K562 (cell line): ENCODE results near the gene MYCBPAP. TPM values are rescaled to one million over a fixed set of nuclear protein-coding genes. Genes with fewer than 3 reads are reported as not detected.

Source experiments
- ATAC-seq: fragments of 200-7000 bp; cut with Tn5 transposase; 3 replicates; pipeline ENCODE4 v1.9.1; 2020; ENCODE audit warnings: moderate library complexity
- BruUV-seq: library from RNA; stranded (reverse); fragments of 400-500 nt; replicated peaks from 2 replicates; lab custom pipeline; 2021; lab: Mats Ljungman, UMichigan
- CTCF ChIA-PET: fragments of 300-600 bp; formaldehyde crosslinking; extraction: SDS; loops from one replicate; lab custom pipeline; 2021; ENCODE audit warnings: low intra/inter-chr PET ratio; lab: Yijun Ruan, JAX
- POLR2A ChIA-PET: fragments of 300-600, 350-650 bp; sonication (Branson Sonifier 250); formaldehyde crosslinking; extraction: SDS; loops from one replicate; lab custom pipeline; 2021; ENCODE audit warnings: antibody characterized with exemption, inconsistent platforms; lab: Yijun Ruan, JAX
- DNase-seq, 4 experiments: peaks; one replicate each; pipeline versions ENCODE4 v3.0.0 to v3.0.0-alpha.2; 2011 to 2018; ENCODE audit warnings: low spot score in 3 of 4, mixed read lengths in 3 of 4; ENCODE audit errors: extremely low read depth in 1 of 4
- FAIRE-seq: peaks from 2 replicates; lab custom pipeline; 2011; peaks lifted over from hg19 to GRCh38; lab: Jason Lieb, UNC
- H2AFZ ChIP-seq: 2 replicates; pipeline ENCODE4 v1.6.0; 2011; ENCODE audit warnings: low read depth, low read length, control low read depth, inconsistent platforms
- H3K27ac ChIP-seq: fragments of 200-600 bp; 3 replicates; pipeline ENCODE4 v1.8.0; 2011; ENCODE audit warnings: low read depth, mild to moderate bottlenecking, control low read depth, inconsistent platforms, low read length, moderate library complexity, mixed read lengths; ENCODE audit errors: extremely low read depth
- H3K27me3 ChIP-seq, 2 experiments: fragments of 300-600 bp in 1 of 2; 2 replicates in 1 of 2; 3 replicates in 1 of 2; pipeline versions ENCODE4 v1.6.0 to v1.8.0; 2011; ENCODE audit warnings: inconsistent platforms in 2 of 2, low read length in 2 of 2, mild to moderate bottlenecking in 1 of 2, mixed read lengths in 1 of 2, moderate library complexity in 1 of 2; ENCODE audit not compliant: control insufficient read depth in 2 of 2, insufficient read depth in 2 of 2
- H3K36me3 ChIP-seq: fragments of 300-600 bp; 3 replicates; pipeline ENCODE4 v1.8.0; 2011; ENCODE audit warnings: mild to moderate bottlenecking, low read length, inconsistent platforms; ENCODE audit not compliant: control insufficient read depth, insufficient read depth
- H3K4me1 ChIP-seq, 2 experiments: fragments of 200-600 bp in 1 of 2; replicated peaks in 1 of 2; 2 replicates in 1 of 2; 3 replicates in 1 of 2; pipeline versions ENCODE4 v1.5.1 to v1.8.0; 2011; ENCODE audit warnings: inconsistent platforms in 2 of 2, low read length in 2 of 2, mild to moderate bottlenecking in 1 of 2, mixed read lengths in 1 of 2, moderate library complexity in 1 of 2; ENCODE audit not compliant: control insufficient read depth in 2 of 2, insufficient read depth in 2 of 2
- H3K4me2 ChIP-seq: 2 replicates; pipeline ENCODE4 v1.6.1; 2011; ENCODE audit warnings: low read length, control low read depth, inconsistent platforms, mixed read lengths; ENCODE audit not compliant: insufficient read depth
- H3K4me3 ChIP-seq: fragments of 200-600 bp; sonication (generic), shearing (Covaris generic); 2 replicates; pipeline ENCODE4 v1.5.1; 2016; ENCODE audit warnings: control low read depth, inconsistent platforms
- H3K79me2 ChIP-seq: fragments of 200-600 bp; 3 replicates; pipeline ENCODE4 v1.8.0; 2011; ENCODE audit warnings: low read length, inconsistent platforms; ENCODE audit not compliant: control insufficient read depth, insufficient read depth
- H3K9ac ChIP-seq, 2 experiments: 2 replicates each; pipeline versions ENCODE4 v1.6.0 to v1.6.1; 2011; ENCODE audit warnings: low read depth in 2 of 2, low read length in 2 of 2, control low read depth in 1 of 2, inconsistent platforms in 1 of 2, mild to moderate bottlenecking in 1 of 2, mixed read lengths in 1 of 2; ENCODE audit not compliant: insufficient read depth in 1 of 2
- H3K9me1 ChIP-seq: one replicate; pipeline ENCODE4 v1.6.0; 2011; ENCODE audit warnings: inconsistent platforms, mild to moderate bottlenecking, low read length, moderate library complexity; ENCODE audit not compliant: control insufficient read depth, insufficient read depth
- H3K9me3 ChIP-seq: replicated peaks from 2 replicates; pipeline ENCODE4 v1.5.1; 2011; ENCODE audit warnings: low read depth, low read length, inconsistent platforms; ENCODE audit not compliant: control insufficient read depth, insufficient read depth
- H4K20me1 ChIP-seq: replicated peaks from 2 replicates; pipeline ENCODE4 v1.6.1; 2011; ENCODE audit warnings: low read length, inconsistent platforms, mixed read lengths; ENCODE audit not compliant: control insufficient read depth, insufficient read depth
- FOXJ3 ChIP-seq: sonication (generic); formaldehyde crosslinking; IDR thresholded peaks from 2 replicates; pipeline ENCODE4 v1.4.0; 2020; ENCODE audit warnings: mild to moderate bottlenecking, missing genetic modification reagents
- IRF2 ChIP-seq: sonication (generic); formaldehyde crosslinking; IDR thresholded peaks from 2 replicates; pipeline ENCODE4 v1.8.1; 2022; ENCODE audit warnings: mild to moderate bottlenecking, missing genetic modification reagents
- JUNB ChIP-seq: fragments of 450-650 bp; formaldehyde crosslinking; conservative IDR thresholded peaks from 2 replicates; pipeline ENCODE4 v1.4.0; 2020; ENCODE audit warnings: mild to moderate bottlenecking
- PHF8 ChIP-seq: fragments of 200-600 bp; sonication (generic); IDR thresholded peaks from 2 replicates; pipeline ENCODE4 v1.6.1; 2012; ENCODE audit warnings: mixed run types, mild to moderate bottlenecking, inconsistent platforms, low read length, moderate library complexity, borderline replicate concordance
- POLR2B ChIP-seq: fragments of 450-650 bp; IDR thresholded peaks from 2 replicates; pipeline ENCODE4 v1.6.1; 2018; ENCODE audit warnings: low read depth; ENCODE audit not compliant: partially characterized antibody
- RBM22 ChIP-seq: fragments of 200-400 bp; formaldehyde crosslinking; IDR thresholded peaks from 2 replicates; pipeline ENCODE4 v1.6.1; 2018; ENCODE audit warnings: low read length, low read depth; ENCODE audit not compliant: poor library complexity, severe bottlenecking
- SMAD3 ChIP-seq: fragments of 450-650 bp; formaldehyde crosslinking; conservative IDR thresholded peaks from 2 replicates; pipeline ENCODE4 v1.4.0; 2020; ENCODE audit warnings: mild to moderate bottlenecking
- TCF3 ChIP-seq: sonication (generic); formaldehyde crosslinking; IDR thresholded peaks from 2 replicates; pipeline ENCODE4 v1.4.0; 2020; ENCODE audit warnings: mild to moderate bottlenecking, missing genetic modification reagents
- TFAP4 ChIP-seq: sonication (generic); formaldehyde crosslinking; IDR thresholded peaks from 2 replicates; pipeline ENCODE4 v1.8.0; 2022; ENCODE audit warnings: missing genetic modification reagents, mild to moderate bottlenecking, moderate library complexity, borderline replicate concordance
- WGBS: fragments of 100-300 bp; shearing (Covaris generic); methylation state at CpG from one replicate; pipeline ENCODE4 v1.1.6; 2016; ENCODE audit warnings: low coverage, mixed read lengths; ENCODE audit not compliant: insufficient coverage; ENCODE audit errors: missing lambda C conversion rate; 5-methylcytosine and 5-hydroxymethylcytosine counted together
- in situ Hi-C: fragments of 300-500 bp; cut with MboI; formaldehyde crosslinking; loops from 4 replicates; pipeline ENCODE4 v1.15.0; 2018; ENCODE audit warnings: inconsistent platforms, mixed read lengths
- intact Hi-C: fragments of 100-400 bp; cut with micrococcal nuclease; formaldehyde crosslinking; loops from 2 replicates; pipeline ENCODE4 v1.14.2; 2022
- polyA plus RNA-seq, 8 experiments: library from polyadenylated mRNA; depleted of rRNA in 4 of 8; stranded (reverse) in 5 of 8; unstranded in 3 of 8; fragments of >200 nt; fragmentation: Nextera tagmentation in 2 of 8; fragmentation: Illumina TruSeq in 1 of 8; extraction: Ambion mirVana in 2 of 8; extraction: Trizol in 1 of 8; gene quantifications; 2 replicates each; pipeline versions ENCODE4 v1.2.1 to v1.2.3, GENCODE V29; 2011 to 2014; ENCODE audit warnings: inconsistent platforms in 1 of 8, missing spikeins in 1 of 8
- total RNA-seq, 7 experiments: library from RNA; depleted of rRNA in 6 of 7; stranded (reverse); fragments of >200 nt in 6 of 7; fragmentation: Illumina TruSeq in 2 of 7; extraction: Trizol in 2 of 7; gene quantifications; 2 replicates each; pipeline versions ENCODE4 v1.2.1 to v1.2.3, GENCODE V29; 2011 to 2021; ENCODE audit warnings: low replicate concordance in 1 of 7
- TF ChIP-seq, protein P1 (sequence below): fragments of 450-650 bp; IDR thresholded peaks from 2 replicates; pipeline ENCODE4 v1.6.1; 2016; ENCODE audit warnings: mild to moderate bottlenecking

Gene MYCBPAP
- total and polyA plus RNA-seq, 9 of the 15 experiments (the other 6 are each of a cell fraction or from before 2014, with no cell fraction given) = not detected

GRCh38 chr17:50469208-50469605 is 39.0 kb upstream of the MYCBPAP start:
- CTCF ChIA-PET = no interaction called here
- Histone ChIP-seq H3K4me2 (no peak overlapping the region), H3K79me2 (no peaks in the 10 kb centered on the region), H3K9ac (peak overlapping the region in 1 of 2 experiments; percentile 13; a peak in 1 of 4 replicates), H3K4me3 (no peak overlapping the region), H3K36me3 (no peaks in the 10 kb centered on the region), H3K27me3 (peaks cover 27 to 80% of the 10 kb centered on the region in 2 experiments; a peak in 4 of 5 replicates), H3K9me3 (no peaks in the 10 kb centered on the region), H3K27ac (no peak overlapping the region), H3K4me1 (peaks cover 0 to 25% of the 10 kb centered on the region in 2 experiments; a peak in 2 of 5 replicates), H3K9me1 (no peaks in the 10 kb centered on the region), H4K20me1 (peaks cover 12% of the 10 kb centered on the region), H2AFZ (no peak overlapping the region)
- intact Hi-C loops (no loop called here), in situ Hi-C loops (no loop called here)
- FAIRE-seq (no peak), DNase-seq (no peak), ATAC-seq (no peak)
- TF ChIP-seq TFAP4 = 0 out of 2 replicates have a peak, but pooled peaks have one; percentile 14
- no peak for TF ChIP-seq JUNB (CRISPR knock-in tag)
- POLR2A ChIA-PET = no interaction called here
- 8% methylated on average over 12 of the region's 37 CpGs for WGBS
- BruUV-seq = no TSS peak

GRCh38 chr17:50469671-50470305 is 38.5 kb upstream of the MYCBPAP start:
- H3K4me3 ChIP-seq = no peak overlapping the region
- ATAC-seq = no peak
- no peak for FAIRE-seq
- H4K20me1 ChIP-seq = peaks cover 12% of the 10 kb centered on the region
- H3K4me2 ChIP-seq = no peak overlapping the region
- H3K4me1 ChIP-seq = peaks cover 0 to 25% of the 10 kb centered on the region in 2 experiments; a peak in 2 of 5 replicates
- DNase-seq = no peak
- no TSS peak for BruUV-seq
- no peak overlapping the region for H3K9ac ChIP-seq
- H3K27ac ChIP-seq = no peak overlapping the region
- no peak overlapping the region for H2AFZ ChIP-seq
- POLR2A ChIA-PET = interaction anchor here (0.6 kb wide), 1 partner anchor 19 kb away, joined by 3 read pairs; no protein-coding TSS in a partner anchor
- H3K79me2 ChIP-seq = no peaks in the 10 kb centered on the region
- H3K27me3 ChIP-seq = peaks cover 27 to 83% of the 10 kb centered on the region in 2 experiments; a peak in 4 of 5 replicates
- H3K9me3 ChIP-seq = no peaks in the 10 kb centered on the region
- intact Hi-C loops = loop anchor here (10.0 kb wide), 1 partner anchor 175 kb away; no protein-coding TSS in a partner anchor
- CTCF ChIA-PET = no interaction called here
- in situ Hi-C loops = no loop called here
- 14% methylated on average over 12 of the region's 19 CpGs for WGBS
- no peaks in the 10 kb centered on the region for H3K9me1 ChIP-seq
- H3K36me3 ChIP-seq = no peaks in the 10 kb centered on the region
- TF ChIP-seq SMAD3 (no peak), IRF2 (CRISPR knock-in tag) (no peak), POLR2B (no peak), PHF8 (no peak), TCF3 (CRISPR knock-in tag) (no peak), RBM22 (no peak), FOXJ3 (CRISPR knock-in tag) (no peak)
- TF ChIP-seq, protein P1, sequence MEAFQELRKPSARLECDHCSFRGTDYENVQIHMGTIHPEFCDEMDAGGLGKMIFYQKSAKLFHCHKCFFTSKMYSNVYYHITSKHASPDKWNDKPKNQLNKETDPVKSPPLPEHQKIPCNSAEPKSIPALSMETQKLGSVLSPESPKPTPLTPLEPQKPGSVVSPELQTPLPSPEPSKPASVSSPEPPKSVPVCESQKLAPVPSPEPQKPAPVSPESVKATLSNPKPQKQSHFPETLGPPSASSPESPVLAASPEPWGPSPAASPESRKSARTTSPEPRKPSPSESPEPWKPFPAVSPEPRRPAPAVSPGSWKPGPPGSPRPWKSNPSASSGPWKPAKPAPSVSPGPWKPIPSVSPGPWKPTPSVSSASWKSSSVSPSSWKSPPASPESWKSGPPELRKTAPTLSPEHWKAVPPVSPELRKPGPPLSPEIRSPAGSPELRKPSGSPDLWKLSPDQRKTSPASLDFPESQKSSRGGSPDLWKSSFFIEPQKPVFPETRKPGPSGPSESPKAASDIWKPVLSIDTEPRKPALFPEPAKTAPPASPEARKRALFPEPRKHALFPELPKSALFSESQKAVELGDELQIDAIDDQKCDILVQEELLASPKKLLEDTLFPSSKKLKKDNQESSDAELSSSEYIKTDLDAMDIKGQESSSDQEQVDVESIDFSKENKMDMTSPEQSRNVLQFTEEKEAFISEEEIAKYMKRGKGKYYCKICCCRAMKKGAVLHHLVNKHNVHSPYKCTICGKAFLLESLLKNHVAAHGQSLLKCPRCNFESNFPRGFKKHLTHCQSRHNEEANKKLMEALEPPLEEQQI = no peak
